Measurements from ENCODE around the gene FARS2. TPM values are rescaled to one million over a fixed set of nuclear protein-coding genes. Genes with fewer than 3 reads are reported as not detected.

Gene FARS2
- total RNA-seq, 2 experiments from 2014 or later, result 16.7 to 20.2 TPM

- Mint-ChIP-seq H3K27ac (no peak overlapping the region), H3K36me3 (ENCODE audit: low read depth) (no peaks in the 10 kb centered on the region), H3K4me1 (ENCODE audit: low read depth) (peaks cover 7% of the 10 kb centered on the region), H3K4me3 (no peak overlapping the region), H3K9me3 (ENCODE audit: insufficient read depth) (no peaks in the 10 kb centered on the region), H3K27me3 (ENCODE audit: low read depth) (no peaks in the 10 kb centered on the region)
- POLR2A ChIA-PET, result interaction anchor here (0.6 kb wide), 1 partner anchor 10 kb away, joined by 3 read pairs; no protein-coding TSS in a partner anchor
- CTCF ChIA-PET, result interaction anchor here (1.7 kb wide), 1 partner anchor 11 kb away, joined by 8 read pairs; no protein-coding TSS in a partner anchor
- DNase-seq (no peak), ATAC-seq (no peak)
Measured at GRCh38 chr6:5481750-5482149, 220.4 kb downstream of the FARS2 start.

- Mint-ChIP-seq H3K27me3 (ENCODE audit: low read depth) (no peaks in the 10 kb centered on the region), H3K9me3 (ENCODE audit: insufficient read depth) (no peaks in the 10 kb centered on the region), H3K36me3 (ENCODE audit: low read depth) (peaks cover 3% of the 10 kb centered on the region), H3K4me3 (no peak overlapping the region), H3K27ac (no peak overlapping the region), H3K4me1 (ENCODE audit: low read depth) (peaks cover 11% of the 10 kb centered on the region)
- ChIA-PET CTCF (interaction anchor here (1.0 kb wide), 1 partner anchor 11 kb away, joined by 5 read pairs; no protein-coding TSS in a partner anchor), POLR2A (no interaction called here)
- DNase-seq (no peak), ATAC-seq (no peak)
Measured at GRCh38 chr6:5482619-5483018, 221.3 kb downstream of the FARS2 start.

- Mint-ChIP-seq H3K4me3 (no peak overlapping the region), H3K9me3 (ENCODE audit: insufficient read depth) (no peaks in the 10 kb centered on the region), H3K4me1 (ENCODE audit: low read depth) (peaks cover 11% of the 10 kb centered on the region), H3K27me3 (ENCODE audit: low read depth) (no peaks in the 10 kb centered on the region), H3K36me3 (ENCODE audit: low read depth) (peaks cover 11% of the 10 kb centered on the region), H3K27ac (no peak overlapping the region)
- ChIA-PET POLR2A (no interaction called here), CTCF (interaction anchor here (1.0 kb wide), 1 partner anchor 14 kb away, joined by 6 read pairs; no protein-coding TSS in a partner anchor)
- no peak for ATAC-seq
- DNase-seq, result no peak
Measured at GRCh38 chr6:5484692-5485091, 223.4 kb downstream of the FARS2 start.

GRCh38 chr6:5486214-5486613 lies 224.9 kb downstream of the FARS2 start:
- no peak for ATAC-seq
- H3K27ac Mint-ChIP-seq, result no peak overlapping the region
- no peak overlapping the region for H3K4me3 Mint-ChIP-seq
- no peaks in the 10 kb centered on the region for H3K27me3 Mint-ChIP-seq (ENCODE audit: low read depth)
- POLR2A ChIA-PET, result interaction anchor here (0.6 kb wide), 2 partner anchors 18 to 24 kb away, joined by 3 to 4 read pairs; no protein-coding TSS in a partner anchor
- no peak for DNase-seq
- peaks cover 14% of the 10 kb centered on the region for H3K36me3 Mint-ChIP-seq (ENCODE audit: low read depth)
- no peaks in the 10 kb centered on the region for H3K9me3 Mint-ChIP-seq (ENCODE audit: insufficient read depth)
- H3K4me1 Mint-ChIP-seq (ENCODE audit: low read depth), result peaks cover 11% of the 10 kb centered on the region
- CTCF ChIA-PET, result interaction anchor here (0.7 to 1.4 kb wide), 3 partner anchors 15 to 343 kb away, joined by 3 to 10 read pairs (median 3); no protein-coding TSS in a partner anchor

GRCh38 chr6:5490501-5491069 lies 229.3 kb downstream of the FARS2 start:
- CTCF ChIA-PET, result no interaction called here
- POLR2A ChIA-PET, result no interaction called here
- no peak for DNase-seq

GRCh38 chr6:5492356-5492755 lies 231.0 kb downstream of the FARS2 start:
- Mint-ChIP-seq H3K27me3 (ENCODE audit: low read depth) (no peaks in the 10 kb centered on the region), H3K9me3 (ENCODE audit: insufficient read depth) (no peaks in the 10 kb centered on the region), H3K4me3 (no peak overlapping the region), H3K36me3 (ENCODE audit: low read depth) (peaks cover 11% of the 10 kb centered on the region), H3K27ac (no peak overlapping the region), H3K4me1 (ENCODE audit: low read depth) (no peaks in the 10 kb centered on the region)
- ChIA-PET POLR2A (no interaction called here), CTCF (interaction anchor here (1.1 kb wide), 1 partner anchor 21 kb away, joined by 3 read pairs; no protein-coding TSS in a partner anchor)
- no peak for ATAC-seq
- DNase-seq, result no peak

More at GRCh38 chr6:5490501-5491069, 229.3 kb downstream of the FARS2 start:
- H3K4me3 Mint-ChIP-seq, result no peak overlapping the region
- H3K27ac Mint-ChIP-seq, result no peak overlapping the region
- H3K4me1 Mint-ChIP-seq (ENCODE audit: low read depth), result peaks cover 11% of the 10 kb centered on the region
- ATAC-seq, result no peak
- no peaks in the 10 kb centered on the region for H3K27me3 Mint-ChIP-seq (ENCODE audit: low read depth)
- H3K9me3 Mint-ChIP-seq (ENCODE audit: insufficient read depth), result no peaks in the 10 kb centered on the region
- peaks cover 14% of the 10 kb centered on the region for H3K36me3 Mint-ChIP-seq (ENCODE audit: low read depth)

- H3K9me3 Mint-ChIP-seq (ENCODE audit: insufficient read depth), result no peaks in the 10 kb centered on the region
- H3K4me1 Mint-ChIP-seq (ENCODE audit: low read depth), result no peaks in the 10 kb centered on the region
- H3K4me3 Mint-ChIP-seq, result no peak overlapping the region
- CTCF ChIA-PET, result no interaction called here
- ATAC-seq (no peak), DNase-seq (no peak)
- peaks cover 8% of the 10 kb centered on the region for H3K36me3 Mint-ChIP-seq (ENCODE audit: low read depth)
- no peaks in the 10 kb centered on the region for H3K27me3 Mint-ChIP-seq (ENCODE audit: low read depth)
- H3K27ac Mint-ChIP-seq, result no peak overlapping the region
- POLR2A ChIA-PET, result no interaction called here
Measured at GRCh38 chr6:5493806-5494205, 232.5 kb downstream of the FARS2 start.

GRCh38 chr6:5497896-5498578 lies 236.7 kb downstream of the FARS2 start:
- Mint-ChIP-seq H3K27me3 (ENCODE audit: low read depth) (no peaks in the 10 kb centered on the region), H3K4me1 (ENCODE audit: low read depth) (peaks cover 13% of the 10 kb centered on the region), H3K27ac (no peak overlapping the region), H3K36me3 (ENCODE audit: low read depth) (peaks cover 5% of the 10 kb centered on the region), H3K4me3 (no peak overlapping the region), H3K9me3 (ENCODE audit: insufficient read depth) (no peaks in the 10 kb centered on the region)
- ChIA-PET CTCF (interaction anchor here (0.6 to 1.2 kb wide), 3 partner anchors 9 to 35 kb away, joined by 3 read pairs; no protein-coding TSS in a partner anchor), POLR2A (no interaction called here)
- ATAC-seq (no peak), DNase-seq (no peak)

GRCh38 chr6:5498579-5498899 lies 237.2 kb downstream of the FARS2 start:
- Mint-ChIP-seq H3K4me3 (no peak overlapping the region), H3K4me1 (ENCODE audit: low read depth) (peaks cover 13% of the 10 kb centered on the region), H3K9me3 (ENCODE audit: insufficient read depth) (no peaks in the 10 kb centered on the region), H3K27ac (no peak overlapping the region), H3K36me3 (ENCODE audit: low read depth) (peaks cover 5% of the 10 kb centered on the region), H3K27me3 (ENCODE audit: low read depth) (no peaks in the 10 kb centered on the region)
- ATAC-seq, result no peak
- no peak for DNase-seq
- CTCF ChIA-PET, result interaction anchor here (0.6 to 1.2 kb wide), 3 partner anchors 8 to 35 kb away, joined by 3 read pairs; no protein-coding TSS in a partner anchor
- POLR2A ChIA-PET, result no interaction called here

GRCh38 chr6:5499644-5500306 lies 238.5 kb downstream of the FARS2 start:
- ChIA-PET POLR2A (no interaction called here), CTCF (no interaction called here)
- no peak overlapping the region for H3K4me3 Mint-ChIP-seq
- no peaks in the 10 kb centered on the region for H3K27me3 Mint-ChIP-seq (ENCODE audit: low read depth)
- peaks cover 5% of the 10 kb centered on the region for H3K36me3 Mint-ChIP-seq (ENCODE audit: low read depth)
- no peak overlapping the region for H3K27ac Mint-ChIP-seq
- peaks cover 13% of the 10 kb centered on the region for H3K4me1 Mint-ChIP-seq (ENCODE audit: low read depth)
- no peak for DNase-seq
- no peak for ATAC-seq
- no peaks in the 10 kb centered on the region for H3K9me3 Mint-ChIP-seq (ENCODE audit: insufficient read depth)

GRCh38 chr6:5501837-5502236 lies 240.5 kb downstream of the FARS2 start:
- H3K4me1 Mint-ChIP-seq (ENCODE audit: low read depth), result peaks cover 22% of the 10 kb centered on the region
- POLR2A ChIA-PET, result no interaction called here
- CTCF ChIA-PET, result no interaction called here
- H3K27me3 Mint-ChIP-seq (ENCODE audit: low read depth), result no peaks in the 10 kb centered on the region
- no peak overlapping the region for H3K4me3 Mint-ChIP-seq
- no peaks in the 10 kb centered on the region for H3K9me3 Mint-ChIP-seq (ENCODE audit: insufficient read depth)
- DNase-seq, result no peak
- no peak for ATAC-seq
- peaks cover 5% of the 10 kb centered on the region for H3K36me3 Mint-ChIP-seq (ENCODE audit: low read depth)
- no peak overlapping the region for H3K27ac Mint-ChIP-seq

GRCh38 chr6:5504078-5504477 lies 242.8 kb downstream of the FARS2 start:
- Mint-ChIP-seq H3K4me3 (no peak overlapping the region), H3K9me3 (ENCODE audit: insufficient read depth) (no peaks in the 10 kb centered on the region), H3K27me3 (ENCODE audit: low read depth) (no peaks in the 10 kb centered on the region), H3K4me1 (ENCODE audit: low read depth) (peaks cover 32% of the 10 kb centered on the region), H3K36me3 (ENCODE audit: low read depth) (peaks cover 2% of the 10 kb centered on the region), H3K27ac (no peak overlapping the region)
- no peak for DNase-seq
- no peak for ATAC-seq
- ChIA-PET POLR2A (interaction anchor here (0.9 kb wide), 1 partner anchor 18 kb away, joined by 4 read pairs; no protein-coding TSS in a partner anchor), CTCF (interaction anchor here (1.7 kb wide), 1 partner anchor 33 kb away, joined by 4 read pairs; no protein-coding TSS in a partner anchor)
